Measurements from ENCODE around the gene BCL11A.

- no peak for TF ChIP-seq CTCF (optimal IDR thresholded peaks at IDR 0.05 in 1 of 3, IDR thresholded peaks at IDR 0.05 in 1 of 3, conservative IDR thresholded peaks at IDR 0.05 in 1 of 3; ENCODE audit: extremely low read depth in 1 of 3, insufficient read depth in 2 of 3, low read length in 3 of 3)
- TF ChIP-seq EZH2 (IDR thresholded peaks at IDR 0.05; ENCODE audit: low read length) = no peak
Observed at GRCh38 chr2:60473546-60473945, 79.9 kb downstream of the BCL11A start.

Data from keratinocyte (primary cell).